SU-DHL-6 (cell line): Measurements from ENCODE around the gene NSDHL.
"Not testable (repeated sequence)": the region's sequence is repeated elsewhere in the genome, so short reads cannot be mapped to it uniquely, and the experiment has no call there.

ENCODE experiments used
- H2AFZ ChIP-seq: fragments of 200-600 bp; sonication (generic); 2 replicates; pipeline ENCODE4 v1.6.1; 2014; ENCODE audit warnings: low read depth, mild to moderate bottlenecking, moderate library complexity, mixed read lengths, antibody characterized with exemption, low read length; ENCODE audit not compliant: severe bottlenecking
- H3F3A ChIP-seq: fragments of 200-600 bp; shearing (Covaris generic); 2 replicates; pipeline ENCODE4 v1.6.0; 2016; ENCODE audit warnings: antibody characterized with exemption, mild to moderate bottlenecking; ENCODE audit not compliant: insufficient read depth
- H3K27ac ChIP-seq: fragments of 200-600 bp; sonication (generic); 2 replicates; pipeline ENCODE4 v1.5.1; 2016; ENCODE audit warnings: low read depth, mild to moderate bottlenecking, low read length, moderate library complexity, mixed read lengths
- H3K27me3 ChIP-seq: fragments of 200-600 bp; sonication (generic), shearing (Covaris generic); 2 replicates; pipeline ENCODE4 v1.6.0; 2014; ENCODE audit warnings: mild to moderate bottlenecking, low read length
- H3K36me3 ChIP-seq: fragments of 200-600 bp; sonication (generic); 2 replicates; pipeline ENCODE4 v1.6.1; 2014; ENCODE audit warnings: mild to moderate bottlenecking, low read length, mixed read lengths
- H3K4me2 ChIP-seq: fragments of 300-600, 200-600 bp; shearing (Covaris generic), sonication (generic); 2 replicates; pipeline ENCODE4 v1.6.0; 2014; ENCODE audit warnings: low read length, low read depth, mild to moderate bottlenecking; ENCODE audit not compliant: poor library complexity, severe bottlenecking
- H3K4me3 ChIP-seq: fragments of 200-600 bp; sonication (generic); 2 replicates; pipeline ENCODE4 v1.5.1; 2014; ENCODE audit warnings: antibody characterized with exemption, low read length, mild to moderate bottlenecking, mixed read lengths; ENCODE audit not compliant: insufficient read depth, poor library complexity, severe bottlenecking
- H3K79me2 ChIP-seq: fragments of 200-600 bp; sonication (generic); 2 replicates; pipeline ENCODE4 v1.6.1; 2014; ENCODE audit warnings: mild to moderate bottlenecking, low read length, moderate library complexity; ENCODE audit not compliant: insufficient read depth
- H3K9ac ChIP-seq: fragments of 200-600 bp; sonication (generic); 2 replicates; pipeline ENCODE4 v1.7.0; 2014; ENCODE audit warnings: mild to moderate bottlenecking, low read length
- H3K9me2 ChIP-seq: fragments of 200-600 bp; sonication (generic); replicated peaks from 2 replicates; pipeline ENCODE4 v1.6.1; 2014; ENCODE audit warnings: low read length; ENCODE audit not compliant: insufficient read depth
- H3K9me3 ChIP-seq: fragments of 200-600 bp; sonication (generic); 2 replicates; pipeline ENCODE4 v1.6.1; 2014; ENCODE audit warnings: low read length, mixed read lengths; ENCODE audit not compliant: insufficient read depth
- H4K20me1 ChIP-seq: fragments of 200-600 bp; sonication (generic); 2 replicates; pipeline ENCODE4 v1.6.1; 2014; ENCODE audit warnings: low read depth, mild to moderate bottlenecking, antibody characterized with exemption, low read length, moderate library complexity, mixed read lengths
- CTCF ChIP-seq: fragments of 200-600 bp; sonication (generic); IDR thresholded peaks from one replicate; pipeline ENCODE4 v1.5.1; 2017; ENCODE audit warnings: antibody characterized with exemption, mild to moderate bottlenecking, low read length, moderate library complexity; ENCODE audit not compliant: insufficient read depth, poor library complexity, severe bottlenecking
- EZH2phosphoT487 ChIP-seq: fragments of 200-600 bp; sonication (generic), shearing (Covaris generic); conservative IDR thresholded peaks from 2 replicates; pipeline ENCODE4 v1.6.1; 2018; ENCODE audit warnings: mild to moderate bottlenecking, antibody characterized with exemption, low read length, moderate library complexity, mixed read lengths

Gene NSDHL

GRCh38 chrX:152832520-152832919 lies 1.7 kb downstream of the NSDHL start:
- Histone ChIP-seq H3K4me3 (no peak overlapping the region), H3K36me3 (no peaks in the 10 kb centered on the region), H3K9me3 (no peaks in the 10 kb centered on the region), H3K9ac (no peak overlapping the region), H3F3A (no peaks in the 10 kb centered on the region), H3K4me2 (peak overlapping the region; percentile 15), H4K20me1 (no peaks in the 10 kb centered on the region), H2AFZ (no peak overlapping the region), H3K27ac (no peak overlapping the region), H3K79me2 (peaks cover 28% of the 10 kb centered on the region; the same call in 1 of the 2 replicates), H3K27me3 (no peaks in the 10 kb centered on the region), H3K9me2 (no peaks in the 10 kb centered on the region)
- TF ChIP-seq EZH2phosphoT487 (no peak), CTCF (no peak)

GRCh38 chrX:152833378-152833777 lies 2.5 kb downstream of the NSDHL start:
- peaks cover 28% of the 10 kb centered on the region; the same call in 1 of the 2 replicates for H3K79me2 ChIP-seq
- no peak overlapping the region for H3K4me2 ChIP-seq
- TF ChIP-seq CTCF (no peak), EZH2phosphoT487 (no peak)

GRCh38 chrX:152835470-152835869 lies 4.6 kb downstream of the NSDHL start:
- H3K36me3 ChIP-seq, H4K20me1 ChIP-seq, H3K4me2 ChIP-seq, H3K27me3 ChIP-seq, H3K4me3 ChIP-seq, H2AFZ ChIP-seq, H3K9ac ChIP-seq, H3K9me2 ChIP-seq, H3F3A ChIP-seq, H3K9me3 ChIP-seq, H3K27ac ChIP-seq: not testable (repeated sequence)
- H3K79me2 ChIP-seq, result peaks cover 28% of the 10 kb centered on the region; the same call in 1 of the 2 replicates

More at GRCh38 chrX:152833378-152833777, 2.5 kb downstream of the NSDHL start:
- Histone ChIP-seq H2AFZ (no peak overlapping the region), H3K27ac (no peak overlapping the region), H3K36me3 (no peaks in the 10 kb centered on the region), H3K9me3 (no peaks in the 10 kb centered on the region), H4K20me1 (no peaks in the 10 kb centered on the region), H3K9me2 (no peaks in the 10 kb centered on the region), H3K4me3 (no peak overlapping the region), H3K27me3 (no peaks in the 10 kb centered on the region), H3F3A (no peaks in the 10 kb centered on the region), H3K9ac (no peak overlapping the region)

- no peaks in the 10 kb centered on the region for H4K20me1 ChIP-seq
- no peak overlapping the region for H2AFZ ChIP-seq
- no peak overlapping the region for H3K4me3 ChIP-seq
- no peaks in the 10 kb centered on the region for H3F3A ChIP-seq
- no peak overlapping the region for H3K9ac ChIP-seq
- H3K9me2 ChIP-seq, result no peaks in the 10 kb centered on the region
- H3K4me2 ChIP-seq, result no peak overlapping the region
- TF ChIP-seq CTCF, result no peak
- TF ChIP-seq EZH2phosphoT487, result no peak
- no peaks in the 10 kb centered on the region for H3K36me3 ChIP-seq
- peaks cover 26% of the 10 kb centered on the region; the same call in 1 of the 2 replicates for H3K79me2 ChIP-seq
- H3K9me3 ChIP-seq, result no peaks in the 10 kb centered on the region
- H3K27me3 ChIP-seq, result no peaks in the 10 kb centered on the region
- no peak overlapping the region for H3K27ac ChIP-seq
These were observed 12.0 kb downstream of the NSDHL start for GRCh38 chrX:152842772-152843338.
